Lower lobe of right lung (tissue), 2 donors: ENCODE data around the gene UNC45A. TPM values are rescaled to one million over a fixed set of nuclear protein-coding genes. Genes with fewer than 3 reads are reported as not detected.

Experiments
- ATAC-seq, 2 donors: fragments of 200-7000 bp; cut with Tn5 transposase; one replicate each; pipeline ENCODE4 v1.9.1; 2020 to 2022; ENCODE audit warnings: mild to moderate bottlenecking in 2 of 2, moderate library complexity in 2 of 2
- DNase-seq: peaks from one replicate; pipeline ENCODE4 v3.0.0-alpha.2; 2020
- H3K27ac ChIP-seq: fragments of 200-600 bp; one replicate; pipeline ENCODE4 v1.8.0; 2022
- H3K27me3 ChIP-seq: fragments of 200-600 bp; one replicate; pipeline ENCODE4 v1.8.0; 2022; ENCODE audit warnings: low read depth
- H3K36me3 ChIP-seq: fragments of 200-600 bp; one replicate; pipeline ENCODE4 v1.8.0; 2022; ENCODE audit warnings: mild to moderate bottlenecking
- H3K4me1 ChIP-seq: fragments of 200-600 bp; one replicate; pipeline ENCODE4 v1.8.0; 2022
- H3K4me3 ChIP-seq: fragments of 200-600 bp; one replicate; pipeline ENCODE4 v1.8.0; 2022; ENCODE audit warnings: mild to moderate bottlenecking
- H3K9me3 ChIP-seq: fragments of 200-600 bp; one replicate; pipeline ENCODE4 v1.8.0; 2022
- CTCF ChIP-seq: fragments of 200-600 bp; IDR thresholded peaks from one replicate; pipeline ENCODE4 v1.8.0; 2022; ENCODE audit warnings: antibody characterized with exemption, mild to moderate bottlenecking
- intact Hi-C: fragments of 100-400 bp; cut with DNase I; formaldehyde crosslinking; loops from one replicate; pipeline ENCODE4 v1.11.0; 2022
- total RNA-seq: library from RNA; stranded (reverse); fragmentation: NEBNext Ultra II Directional; extraction: Animal tissue kit (Norgen Biotek cat#: 25700); gene quantifications from one replicate; pipeline ENCODE4 v1.2.1, GENCODE V29; 2021
- donor health status: DM: no; HTN: yes; CAD: no; lungs with severe emphysema.

The UNC45A gene
- total RNA-seq, 1 donor from 2014 or later, result 50.4 TPM

- Histone ChIP-seq H3K9me3 (no peaks in the 10 kb centered on the region), H3K4me3 (no peak overlapping the region), H3K27me3 (no peaks in the 10 kb centered on the region), H3K36me3 (peaks cover 73% of the 10 kb centered on the region), H3K27ac (no peak overlapping the region), H3K4me1 (peaks cover 26% of the 10 kb centered on the region)
- DNase-seq, result no peak
- intact Hi-C loops, result loop anchor here (5.0 kb wide), 1 partner anchor 242 kb away; no protein-coding TSS in a partner anchor
- TF ChIP-seq CTCF, result no peak
- ATAC-seq, result no peak
Observed at GRCh38 chr15:90889313-90889730, 45.8 kb upstream of the UNC45A start.

- intact Hi-C loops, result loop anchor here (5.0 kb wide), 1 partner anchor 243 kb away; no protein-coding TSS in a partner anchor
Observed at GRCh38 chr15:90889736-90890456, 45.2 kb upstream of the UNC45A start.

GRCh38 chr15:90890839-90891238 lies 44.2 kb upstream of the UNC45A start:
- no peaks in the 10 kb centered on the region for H3K9me3 ChIP-seq
- H3K4me3 ChIP-seq, result no peak overlapping the region
- no peak for TF ChIP-seq CTCF
- H3K27me3 ChIP-seq, result no peaks in the 10 kb centered on the region
- H3K27ac ChIP-seq, result no peak overlapping the region
- intact Hi-C loops, result no loop called here
- no peak for DNase-seq
- no peak for ATAC-seq
- peaks cover 16% of the 10 kb centered on the region for H3K4me1 ChIP-seq
- H3K36me3 ChIP-seq, result peaks cover 89% of the 10 kb centered on the region

More at GRCh38 chr15:90889736-90890456, 45.2 kb upstream of the UNC45A start:
- Histone ChIP-seq H3K27me3 (no peaks in the 10 kb centered on the region), H3K36me3 (peaks cover 79% of the 10 kb centered on the region), H3K4me3 (no peak overlapping the region), H3K4me1 (peaks cover 21% of the 10 kb centered on the region), H3K27ac (no peak overlapping the region), H3K9me3 (no peaks in the 10 kb centered on the region)
- no peak for DNase-seq
- no peak for ATAC-seq
- no peak for TF ChIP-seq CTCF

- ATAC-seq (no peak), DNase-seq (peak; percentile 24)
- peaks cover 95% of the 10 kb centered on the region for H3K36me3 ChIP-seq
Observed at GRCh38 chr15:90891346-90891949, 43.6 kb upstream of the UNC45A start.

GRCh38 chr15:90892023-90892422 lies 43.1 kb upstream of the UNC45A start:
- Histone ChIP-seq H3K4me1 (peaks cover 4% of the 10 kb centered on the region), H3K36me3 (peaks cover 90% of the 10 kb centered on the region), H3K4me3 (no peak overlapping the region), H3K27me3 (no peaks in the 10 kb centered on the region), H3K9me3 (no peaks in the 10 kb centered on the region), H3K27ac (no peak overlapping the region)
- intact Hi-C loops, result no loop called here
- no peak for ATAC-seq
- no peak for TF ChIP-seq CTCF
- no peak for DNase-seq

More at GRCh38 chr15:90891346-90891949, 43.6 kb upstream of the UNC45A start:
- Histone ChIP-seq H3K4me1 (peaks cover 10% of the 10 kb centered on the region), H3K9me3 (no peaks in the 10 kb centered on the region), H3K27me3 (no peaks in the 10 kb centered on the region), H3K27ac (no peak overlapping the region), H3K4me3 (no peak overlapping the region)
- intact Hi-C loops, result no loop called here
- TF ChIP-seq CTCF, result no peak
